ENCODE data around the gene TSNAXIP1. TPM values are rescaled to one million over a fixed set of nuclear protein-coding genes. Genes with fewer than 3 reads are reported as not detected.

The TSNAXIP1 gene
- total RNA-seq, 2 donors from 2014 or later = 2.1 to 8.0 TPM

GRCh38 chr16:67790071-67790470 is 16.6 kb upstream of the TSNAXIP1 start:
- Histone ChIP-seq H3K9me3 (no peaks in the 10 kb centered on the region), H3K27me3 (replicated peaks; ENCODE audit: insufficient read depth) (no peaks in the 10 kb centered on the region), H3K4me3 (no peak overlapping the region), H3K4me1 (replicated peaks) (no peaks in the 10 kb centered on the region), H3K27ac (no peak overlapping the region), H3K36me3 (no peaks in the 10 kb centered on the region)
- intact Hi-C loops (cut with DNase I) = no loop called here
- DNase-seq (ENCODE audit: low spot score) = no peak
- TF ChIP-seq POLR2AphosphoS5 (IDR thresholded peaks at IDR 0.05) (no peak), POLR2A (IDR thresholded peaks at IDR 0.05) (no peak)
- TF ChIP-seq, protein P1, sequence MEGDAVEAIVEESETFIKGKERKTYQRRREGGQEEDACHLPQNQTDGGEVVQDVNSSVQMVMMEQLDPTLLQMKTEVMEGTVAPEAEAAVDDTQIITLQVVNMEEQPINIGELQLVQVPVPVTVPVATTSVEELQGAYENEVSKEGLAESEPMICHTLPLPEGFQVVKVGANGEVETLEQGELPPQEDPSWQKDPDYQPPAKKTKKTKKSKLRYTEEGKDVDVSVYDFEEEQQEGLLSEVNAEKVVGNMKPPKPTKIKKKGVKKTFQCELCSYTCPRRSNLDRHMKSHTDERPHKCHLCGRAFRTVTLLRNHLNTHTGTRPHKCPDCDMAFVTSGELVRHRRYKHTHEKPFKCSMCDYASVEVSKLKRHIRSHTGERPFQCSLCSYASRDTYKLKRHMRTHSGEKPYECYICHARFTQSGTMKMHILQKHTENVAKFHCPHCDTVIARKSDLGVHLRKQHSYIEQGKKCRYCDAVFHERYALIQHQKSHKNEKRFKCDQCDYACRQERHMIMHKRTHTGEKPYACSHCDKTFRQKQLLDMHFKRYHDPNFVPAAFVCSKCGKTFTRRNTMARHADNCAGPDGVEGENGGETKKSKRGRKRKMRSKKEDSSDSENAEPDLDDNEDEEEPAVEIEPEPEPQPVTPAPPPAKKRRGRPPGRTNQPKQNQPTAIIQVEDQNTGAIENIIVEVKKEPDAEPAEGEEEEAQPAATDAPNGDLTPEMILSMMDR (IDR thresholded peaks at IDR 0.05) = no peak

DNA sequence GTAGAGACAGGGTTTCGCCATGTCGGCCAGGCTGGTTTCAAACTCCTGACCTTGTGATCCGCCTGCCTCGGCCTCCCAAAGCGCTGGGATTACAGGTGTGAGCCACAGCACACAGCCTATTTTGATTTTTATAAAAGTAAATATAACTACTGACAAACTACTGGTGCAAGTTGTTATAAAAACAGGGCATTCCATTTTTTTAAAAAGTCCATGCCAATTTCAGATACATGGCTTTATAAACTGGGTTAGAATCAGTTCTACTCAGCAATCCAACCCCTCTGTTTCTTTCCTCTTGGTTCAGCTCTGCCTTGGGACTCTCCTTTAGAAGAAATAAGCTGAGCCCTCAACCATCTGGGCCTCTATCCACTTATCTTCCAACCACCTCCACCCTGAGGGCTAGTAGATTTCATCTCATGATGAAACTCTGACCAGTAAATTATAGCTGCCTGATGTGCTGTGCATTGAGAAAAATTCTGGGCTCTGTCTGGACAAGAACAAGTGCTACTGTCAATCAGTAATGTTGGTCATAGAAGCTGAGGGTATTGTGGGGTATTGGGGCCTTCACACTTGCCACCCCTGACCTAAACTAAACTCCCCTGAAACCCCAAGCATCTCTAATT is 10.5 kb upstream of the TSNAXIP1 start:
- Histone ChIP-seq H3K9me3 (no peaks in the 10 kb centered on the region), H3K4me3 (no peak overlapping the region), H3K4me1 (replicated peaks) (no peaks in the 10 kb centered on the region), H3K27ac (no peak overlapping the region), H3K36me3 (no peaks in the 10 kb centered on the region), H3K27me3 (replicated peaks; ENCODE audit: insufficient read depth) (no peaks in the 10 kb centered on the region)
- no peak for DNase-seq (ENCODE audit: low spot score)
- TF ChIP-seq, protein P1 (IDR thresholded peaks at IDR 0.05) = no peak
- TF ChIP-seq POLR2A (IDR thresholded peaks at IDR 0.05) (no peak), POLR2AphosphoS5 (IDR thresholded peaks at IDR 0.05) (no peak)
- intact Hi-C loops (cut with DNase I) = no loop called here
- 100% methylated on average over 5 of the region's 5 CpGs for WGBS

- WGBS = 85% methylated on average over 7 of the region's 7 CpGs
- TF ChIP-seq, protein P1 (IDR thresholded peaks at IDR 0.05) = no peak
- H3K27ac ChIP-seq = no peak overlapping the region
- no peaks in the 10 kb centered on the region for H3K27me3 ChIP-seq (replicated peaks; ENCODE audit: insufficient read depth)
- H3K9me3 ChIP-seq = no peaks in the 10 kb centered on the region
- H3K4me3 ChIP-seq = no peak overlapping the region
- peaks cover 11% of the 10 kb centered on the region for H3K4me1 ChIP-seq (replicated peaks)
- no peaks in the 10 kb centered on the region for H3K36me3 ChIP-seq
- DNase-seq (ENCODE audit: low spot score) = no peak
- intact Hi-C loops (cut with DNase I) = loop anchor here (10.0 kb wide), 1 partner anchor 126 kb away; no protein-coding TSS in a partner anchor
Observed at GRCh38 chr16:67800338-67800926, 6.3 kb upstream of the TSNAXIP1 start.

GRCh38 chr16:67801241-67801640 is 5.4 kb upstream of the TSNAXIP1 start:
- no peak overlapping the region for H3K4me3 ChIP-seq
- no peak for TF ChIP-seq POLR2AphosphoS5 (IDR thresholded peaks at IDR 0.05)
- TF ChIP-seq, protein P1 (IDR thresholded peaks at IDR 0.05) = no peak
- no peak for TF ChIP-seq POLR2A (IDR thresholded peaks at IDR 0.05)
- intact Hi-C loops (cut with DNase I) = loop anchor here (10.0 kb wide), 1 partner anchor 126 kb away; no protein-coding TSS in a partner anchor
- no peaks in the 10 kb centered on the region for H3K9me3 ChIP-seq
- DNase-seq (ENCODE audit: low spot score) = no peak
- H3K27me3 ChIP-seq (replicated peaks; ENCODE audit: insufficient read depth) = no peaks in the 10 kb centered on the region
- no peaks in the 10 kb centered on the region for H3K36me3 ChIP-seq
- no peak overlapping the region for H3K27ac ChIP-seq
- peaks cover 14% of the 10 kb centered on the region for H3K4me1 ChIP-seq (replicated peaks)
- 100% methylated on average over 1 of the region's 1 CpG for WGBS

DNA sequence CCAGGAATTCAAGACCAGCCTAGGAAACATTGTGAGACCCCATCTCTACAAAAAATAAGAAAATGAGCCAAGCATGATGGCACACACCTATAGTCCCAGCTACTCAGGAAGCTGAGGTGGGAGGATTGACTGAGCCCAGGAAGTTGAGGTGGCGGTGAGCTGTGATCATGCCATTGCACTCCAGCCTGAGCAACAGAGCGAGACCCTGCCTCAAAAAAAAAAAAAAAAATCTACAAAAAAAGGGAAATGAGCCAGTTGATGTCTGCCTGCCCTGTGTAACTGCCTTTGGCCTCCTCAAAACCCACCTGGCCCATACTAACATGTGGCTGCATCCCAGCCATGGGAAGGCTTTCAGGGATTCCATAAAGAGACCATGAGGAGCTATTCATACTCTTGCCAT is 4.8 kb upstream of the TSNAXIP1 start:
- H3K27me3 ChIP-seq (replicated peaks; ENCODE audit: insufficient read depth) = no peaks in the 10 kb centered on the region
- WGBS = 100% methylated on average over 2 of the region's 2 CpGs
- H3K4me3 ChIP-seq = no peak overlapping the region
- intact Hi-C loops (cut with DNase I) = loop anchor here (10.0 kb wide), 1 partner anchor 127 kb away; no protein-coding TSS in a partner anchor
- H3K36me3 ChIP-seq = no peaks in the 10 kb centered on the region
- no peaks in the 10 kb centered on the region for H3K9me3 ChIP-seq
- TF ChIP-seq POLR2A (IDR thresholded peaks at IDR 0.05) = no peak
- peaks cover 14% of the 10 kb centered on the region for H3K4me1 ChIP-seq (replicated peaks)
- no peak overlapping the region for H3K27ac ChIP-seq
- no peak for DNase-seq (ENCODE audit: low spot score)
